HUES64 (cell line): ENCODE data around the gene FBH1.

ENCODE experiments used
- H3K27ac ChIP-seq: 2 replicates; pipeline ENCODE4 v1.7.0; 2013; ENCODE audit warnings: low read depth, low read length, inconsistent platforms
- H3K27me3 ChIP-seq: 2 replicates; pipeline ENCODE4 v1.6.1; 2013; ENCODE audit warnings: mild to moderate bottlenecking, low read length; ENCODE audit not compliant: insufficient read depth
- H3K36me3 ChIP-seq: 2 replicates; pipeline ENCODE4 v1.6.1; 2013; ENCODE audit warnings: mild to moderate bottlenecking, low read length; ENCODE audit not compliant: insufficient read depth
- H3K4me1 ChIP-seq: 2 replicates; pipeline ENCODE4 v1.6.1; 2013; ENCODE audit warnings: mild to moderate bottlenecking, low read length, moderate library complexity; ENCODE audit not compliant: insufficient read depth
- H3K4me3 ChIP-seq: 2 replicates; pipeline ENCODE4 v1.5.1; 2013; ENCODE audit warnings: mild to moderate bottlenecking, low read length, moderate library complexity
- H3K9ac ChIP-seq: 2 replicates; pipeline ENCODE4 v1.6.1; 2013; ENCODE audit warnings: mild to moderate bottlenecking, low read depth, low read length
- H3K9me3 ChIP-seq: 2 replicates; pipeline ENCODE4 v1.6.1; 2013; ENCODE audit warnings: low read depth, low read length; ENCODE audit not compliant: insufficient read depth
- WGBS: fragments of 150-250, 120-280 bp; methylation state at CpG from one replicate; pipeline ENCODE4 v1.1.7; 2013; ENCODE audit warnings: missing lambda C conversion rate; 5-methylcytosine and 5-hydroxymethylcytosine counted together

The FBH1 gene

GRCh38 chr10:5951167-5951711 is 61.2 kb downstream of the FBH1 start:
- H3K9ac ChIP-seq = no peak overlapping the region
- 94% methylated on average over 7 of the region's 7 CpGs for WGBS
- no peaks in the 10 kb centered on the region for H3K9me3 ChIP-seq
- H3K4me1 ChIP-seq = no peaks in the 10 kb centered on the region
- H3K36me3 ChIP-seq = no peaks in the 10 kb centered on the region
- H3K27ac ChIP-seq = no peak overlapping the region
- no peak overlapping the region for H3K4me3 ChIP-seq
- no peaks in the 10 kb centered on the region for H3K27me3 ChIP-seq

DNA sequence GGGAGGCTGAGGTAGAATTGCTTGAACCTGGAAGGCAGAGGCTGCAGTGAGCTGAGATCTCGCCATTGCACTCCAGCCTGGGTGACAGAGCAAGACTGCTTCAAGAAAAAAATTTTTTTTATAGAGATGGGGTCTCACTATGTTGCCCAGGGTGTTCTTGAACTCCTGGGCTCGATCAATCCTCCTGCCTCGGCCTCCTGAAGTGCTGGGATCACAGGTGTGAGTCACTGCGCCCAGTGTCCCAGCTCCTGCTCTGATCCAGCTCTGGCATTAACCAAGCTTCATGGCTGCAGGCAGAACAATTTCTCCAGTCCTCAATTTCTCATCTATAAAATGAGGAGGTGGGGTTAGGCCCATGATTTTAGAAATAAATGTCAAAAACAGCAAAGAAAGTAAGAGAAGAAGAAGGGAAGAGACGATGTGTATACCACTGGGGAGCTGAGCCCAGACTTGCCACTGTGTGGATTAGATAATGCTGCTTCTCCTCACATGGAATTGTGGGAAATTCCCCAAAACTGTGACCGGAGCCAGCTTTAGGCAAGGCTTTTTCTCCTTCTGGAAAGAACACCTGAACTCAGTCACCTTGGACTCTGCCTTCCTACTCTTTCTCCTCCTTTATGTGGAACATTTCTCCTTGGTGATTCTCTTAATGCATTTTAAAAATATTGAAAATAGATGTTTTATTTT is 61.8 kb downstream of the FBH1 start:
- Histone ChIP-seq H3K9me3 (no peaks in the 10 kb centered on the region), H3K27ac (no peak overlapping the region), H3K9ac (no peak overlapping the region), H3K4me1 (no peaks in the 10 kb centered on the region), H3K36me3 (no peaks in the 10 kb centered on the region), H3K4me3 (no peak overlapping the region), H3K27me3 (no peaks in the 10 kb centered on the region)
- 94% methylated on average over 6 of the region's 6 CpGs for WGBS

DNA sequence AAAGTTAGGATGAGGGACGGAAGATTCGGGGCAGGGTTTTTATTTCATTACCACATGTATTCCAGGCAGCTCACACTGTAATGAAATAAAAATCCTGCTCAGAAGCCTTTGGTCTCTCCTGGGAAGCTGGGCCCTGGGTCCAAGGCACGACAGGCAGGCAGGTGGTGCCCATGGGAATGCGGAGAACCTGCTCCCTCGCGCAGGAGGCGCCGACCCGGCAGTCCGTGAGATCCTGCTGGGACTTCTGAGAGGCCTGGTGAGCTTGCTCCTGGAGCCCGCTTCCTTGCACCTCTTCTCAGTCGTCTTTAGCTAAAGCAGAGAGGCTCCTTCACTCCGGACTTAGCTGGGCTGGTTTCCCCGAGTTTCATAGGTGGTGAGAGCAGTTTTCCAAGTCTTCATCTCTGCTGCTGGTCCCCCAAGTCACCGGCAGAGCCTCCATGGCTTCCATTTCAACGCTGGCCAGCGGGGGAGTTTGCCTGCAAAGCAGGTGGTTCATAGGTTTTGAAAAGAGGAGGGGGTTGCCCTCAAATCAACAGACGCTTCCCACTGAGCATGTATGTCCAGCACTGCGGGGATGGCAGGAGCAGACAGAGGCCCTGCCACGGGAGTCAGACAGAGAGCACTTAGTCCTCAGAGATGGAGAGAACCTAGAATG is 62.8 kb downstream of the FBH1 start:
- no peak overlapping the region for H3K27ac ChIP-seq
- H3K4me1 ChIP-seq = no peaks in the 10 kb centered on the region
- no peaks in the 10 kb centered on the region for H3K27me3 ChIP-seq
- H3K9me3 ChIP-seq = no peaks in the 10 kb centered on the region
- H3K36me3 ChIP-seq = no peaks in the 10 kb centered on the region
- H3K9ac ChIP-seq = no peak overlapping the region
- H3K4me3 ChIP-seq = no peak overlapping the region
- WGBS = 76% methylated on average over 19 of the region's 20 CpGs

DNA sequence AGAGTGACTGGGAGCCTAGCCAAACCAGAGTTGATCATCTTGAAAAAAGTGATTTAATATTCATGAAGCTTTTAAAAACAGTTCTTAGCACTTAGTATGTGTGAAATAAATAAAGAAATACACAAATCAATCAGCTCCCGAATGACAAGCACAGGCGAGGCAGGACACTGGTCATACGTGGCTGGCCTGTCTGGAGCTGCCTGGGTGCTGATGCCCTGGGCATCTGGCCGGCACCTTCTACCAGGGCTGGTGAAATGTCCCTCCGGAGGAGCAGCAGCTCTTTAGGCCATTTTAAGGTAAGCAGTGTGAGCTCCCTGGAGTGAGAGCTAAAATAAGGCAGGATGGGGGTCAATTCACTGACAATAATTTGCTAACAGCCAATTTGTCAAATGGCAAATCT is 63.6 kb downstream of the FBH1 start:
- Histone ChIP-seq H3K36me3 (no peaks in the 10 kb centered on the region), H3K27ac (no peak overlapping the region), H3K9ac (no peak overlapping the region), H3K27me3 (no peaks in the 10 kb centered on the region), H3K4me1 (no peaks in the 10 kb centered on the region), H3K4me3 (no peak overlapping the region), H3K9me3 (no peaks in the 10 kb centered on the region)
- 86% methylated on average over 5 of the region's 5 CpGs for WGBS

- Histone ChIP-seq H3K27me3 (no peaks in the 10 kb centered on the region), H3K9me3 (no peaks in the 10 kb centered on the region), H3K9ac (no peak overlapping the region), H3K36me3 (no peaks in the 10 kb centered on the region), H3K4me3 (no peak overlapping the region), H3K27ac (no peak overlapping the region), H3K4me1 (no peaks in the 10 kb centered on the region)
- WGBS = 88% methylated on average over 17 of the region's 17 CpGs
Measured at GRCh38 chr10:5956146-5956936, 66.3 kb downstream of the FBH1 start.

- H3K4me1 ChIP-seq = no peaks in the 10 kb centered on the region
- WGBS = 87% methylated on average over 2 of the region's 2 CpGs
- H3K36me3 ChIP-seq = no peaks in the 10 kb centered on the region
- no peak overlapping the region for H3K9ac ChIP-seq
- H3K27ac ChIP-seq = no peak overlapping the region
- H3K9me3 ChIP-seq = no peaks in the 10 kb centered on the region
- no peaks in the 10 kb centered on the region for H3K27me3 ChIP-seq
- no peak overlapping the region for H3K4me3 ChIP-seq
Measured at GRCh38 chr10:5958077-5958476, 68.0 kb downstream of the FBH1 start.

DNA sequence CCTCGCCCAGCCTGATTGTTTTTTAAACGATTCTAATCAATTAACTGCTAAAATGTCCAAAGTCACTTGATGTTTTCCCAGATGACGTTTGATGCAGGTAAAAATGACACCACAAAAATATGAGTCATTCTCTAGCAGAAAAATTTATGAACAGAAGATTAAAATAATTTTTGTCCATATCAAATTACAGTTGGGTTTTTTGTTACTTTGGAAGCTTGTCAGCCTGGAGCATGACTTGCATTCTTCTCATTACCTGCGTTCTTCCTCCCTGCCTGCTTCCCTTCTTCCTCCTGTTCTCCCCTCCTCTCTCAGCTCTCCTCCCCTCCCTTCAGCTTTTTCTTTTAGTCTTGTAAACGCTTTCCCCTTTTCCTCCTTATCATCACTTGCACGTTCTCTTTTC is 68.6 kb downstream of the FBH1 start:
- Histone ChIP-seq H3K9ac (no peak overlapping the region), H3K27me3 (no peaks in the 10 kb centered on the region), H3K27ac (no peak overlapping the region), H3K4me1 (no peaks in the 10 kb centered on the region), H3K4me3 (no peak overlapping the region), H3K9me3 (no peaks in the 10 kb centered on the region), H3K36me3 (no peaks in the 10 kb centered on the region)
- WGBS = 83% methylated on average over 5 of the region's 6 CpGs

GRCh38 chr10:5959142-5959541 is 69.1 kb downstream of the FBH1 start:
- no peak overlapping the region for H3K4me3 ChIP-seq
- H3K9me3 ChIP-seq = no peaks in the 10 kb centered on the region
- H3K27me3 ChIP-seq = no peaks in the 10 kb centered on the region
- WGBS = 93% methylated on average over 5 of the region's 5 CpGs
- no peak overlapping the region for H3K27ac ChIP-seq
- H3K9ac ChIP-seq = no peak overlapping the region
- H3K4me1 ChIP-seq = no peaks in the 10 kb centered on the region
- H3K36me3 ChIP-seq = no peaks in the 10 kb centered on the region

DNA sequence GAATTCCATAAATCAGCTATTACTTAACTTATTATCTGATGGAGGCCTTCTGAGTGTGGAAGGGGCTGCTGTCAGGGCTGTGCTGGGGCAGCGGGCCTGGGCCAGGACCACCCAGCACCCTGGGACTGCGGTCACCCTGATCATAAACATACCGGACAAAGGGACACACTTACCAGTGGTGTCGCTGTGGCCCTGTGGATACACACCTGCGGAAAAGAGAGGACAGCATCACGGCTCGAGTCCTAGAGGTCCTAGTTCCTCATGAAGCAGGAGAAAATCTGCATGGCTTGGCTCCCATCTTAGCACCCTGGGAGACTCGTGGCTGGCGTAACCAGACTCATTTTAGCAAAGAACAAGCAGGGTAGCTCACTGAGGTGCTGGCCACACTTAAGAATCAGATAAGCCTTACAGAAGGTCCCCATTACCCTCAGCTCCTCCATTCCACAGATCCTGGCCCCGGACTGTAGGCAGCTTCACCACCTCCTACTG is 69.6 kb downstream of the FBH1 start:
- 94% methylated on average over 10 of the region's 10 CpGs for WGBS
- Histone ChIP-seq H3K9ac (no peak overlapping the region), H3K36me3 (no peaks in the 10 kb centered on the region), H3K4me3 (no peak overlapping the region), H3K27ac (no peak overlapping the region), H3K9me3 (no peaks in the 10 kb centered on the region), H3K27me3 (no peaks in the 10 kb centered on the region), H3K4me1 (no peaks in the 10 kb centered on the region)

- H3K4me1 ChIP-seq = no peaks in the 10 kb centered on the region
- no peak overlapping the region for H3K27ac ChIP-seq
- H3K9me3 ChIP-seq = no peaks in the 10 kb centered on the region
- no peak overlapping the region for H3K4me3 ChIP-seq
- no peaks in the 10 kb centered on the region for H3K36me3 ChIP-seq
- no peaks in the 10 kb centered on the region for H3K27me3 ChIP-seq
- 89% methylated on average over 18 of the region's 18 CpGs for WGBS
- no peak overlapping the region for H3K9ac ChIP-seq
Measured at GRCh38 chr10:5960070-5960972, 70.3 kb downstream of the FBH1 start.
